Measurements from ENCODE around the gene TMEM213.

The TMEM213 gene

GRCh38 chr7:138881579-138882188 lies 83.9 kb downstream of the TMEM213 start:
- H3K4me3 Mint-ChIP-seq, result no peak overlapping the region
- H3K27me3 Mint-ChIP-seq, result no peaks in the 10 kb centered on the region
- no peaks in the 10 kb centered on the region for H3K9me3 Mint-ChIP-seq
- intact Hi-C loops (cut with micrococcal nuclease), result loop anchor here (10.0 kb wide), 1 partner anchor 193 kb away; no protein-coding TSS in a partner anchor
- H3K36me3 Mint-ChIP-seq (ENCODE audit: low read depth), result no peaks in the 10 kb centered on the region
- no peak overlapping the region for H3K27ac Mint-ChIP-seq
- no peaks in the 10 kb centered on the region for H3K4me1 Mint-ChIP-seq (ENCODE audit: low read depth)

- Mint-ChIP-seq H3K9me3 (no peaks in the 10 kb centered on the region), H3K36me3 (ENCODE audit: low read depth) (no peaks in the 10 kb centered on the region), H3K4me3 (no peak overlapping the region)
Measured at GRCh38 chr7:138882249-138882648, 84.5 kb downstream of the TMEM213 start.

GRCh38 chr7:138885383-138886147 lies 87.8 kb downstream of the TMEM213 start:
- Mint-ChIP-seq H3K27me3 (no peaks in the 10 kb centered on the region), H3K27ac (no peak overlapping the region), H3K9me3 (no peaks in the 10 kb centered on the region), H3K4me1 (ENCODE audit: low read depth) (no peaks in the 10 kb centered on the region), H3K4me3 (no peak overlapping the region), H3K36me3 (ENCODE audit: low read depth) (no peaks in the 10 kb centered on the region)
- intact Hi-C loops (cut with micrococcal nuclease), result loop anchor here (2.0 to 10.0 kb wide), 2 partner anchors 97 to 189 kb away; no protein-coding TSS in a partner anchor

More at GRCh38 chr7:138882249-138882648, 84.5 kb downstream of the TMEM213 start:
- no peaks in the 10 kb centered on the region for H3K27me3 Mint-ChIP-seq
- no peak overlapping the region for H3K27ac Mint-ChIP-seq
- intact Hi-C loops (cut with micrococcal nuclease), result loop anchor here (10.0 kb wide), 1 partner anchor 193 kb away; no protein-coding TSS in a partner anchor
- H3K4me1 Mint-ChIP-seq (ENCODE audit: low read depth), result no peaks in the 10 kb centered on the region

GRCh38 chr7:138886501-138886917 lies 88.7 kb downstream of the TMEM213 start:
- intact Hi-C loops (cut with micrococcal nuclease), result loop anchor here (2.0 to 10.0 kb wide), 2 partner anchors 96 to 188 kb away; no protein-coding TSS in a partner anchor
- H3K27ac Mint-ChIP-seq, result no peak overlapping the region

GRCh38 chr7:138887085-138887710 lies 89.4 kb downstream of the TMEM213 start:
- Mint-ChIP-seq H3K36me3 (ENCODE audit: low read depth) (no peaks in the 10 kb centered on the region), H3K27ac (no peak overlapping the region), H3K9me3 (no peaks in the 10 kb centered on the region), H3K4me3 (no peak overlapping the region), H3K27me3 (no peaks in the 10 kb centered on the region), H3K4me1 (ENCODE audit: low read depth) (no peaks in the 10 kb centered on the region)
- intact Hi-C loops (cut with micrococcal nuclease), result loop anchor here (2.0 to 10.0 kb wide), 2 partner anchors 96 to 188 kb away; no protein-coding TSS in a partner anchor

More at GRCh38 chr7:138886501-138886917, 88.7 kb downstream of the TMEM213 start:
- Mint-ChIP-seq H3K4me3 (no peak overlapping the region), H3K27me3 (no peaks in the 10 kb centered on the region), H3K4me1 (ENCODE audit: low read depth) (no peaks in the 10 kb centered on the region), H3K36me3 (ENCODE audit: low read depth) (no peaks in the 10 kb centered on the region), H3K9me3 (no peaks in the 10 kb centered on the region)
